ENCODE measurements around the gene SLC50A1.

DNA sequence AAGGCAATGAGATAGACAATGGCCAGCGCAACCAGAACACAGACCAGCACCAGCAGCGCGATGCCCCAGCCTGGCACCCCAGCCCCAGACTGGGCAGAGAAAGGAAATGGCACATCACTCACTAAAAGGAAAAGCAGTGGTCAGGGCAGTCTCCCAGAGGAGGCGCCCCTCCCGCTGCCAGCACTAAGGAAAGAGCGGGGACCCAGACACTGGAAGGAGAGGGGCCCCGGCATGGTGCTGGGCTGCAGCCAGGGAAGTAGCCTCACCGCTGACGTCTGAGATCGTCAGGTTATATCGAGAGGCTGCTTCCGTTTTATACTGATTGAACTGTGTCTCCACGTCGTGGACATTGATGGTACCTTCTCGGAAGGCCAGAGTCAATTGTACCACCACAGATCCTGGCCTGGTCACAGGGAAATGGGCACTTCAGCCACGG lies 51.8 kb downstream of the SLC50A1 start:
- TF ChIP-seq POLR2A (IDR thresholded peaks at IDR 0.05; ENCODE audit: low read length), result no peak
- TF ChIP-seq RCOR1 (IDR thresholded peaks at IDR 0.05; ENCODE audit: low read depth, low read length), result no peak
- TF ChIP-seq KDM1A (IDR thresholded peaks at IDR 0.05; ENCODE audit: low read depth), result no peak
- TF ChIP-seq, protein P1, sequence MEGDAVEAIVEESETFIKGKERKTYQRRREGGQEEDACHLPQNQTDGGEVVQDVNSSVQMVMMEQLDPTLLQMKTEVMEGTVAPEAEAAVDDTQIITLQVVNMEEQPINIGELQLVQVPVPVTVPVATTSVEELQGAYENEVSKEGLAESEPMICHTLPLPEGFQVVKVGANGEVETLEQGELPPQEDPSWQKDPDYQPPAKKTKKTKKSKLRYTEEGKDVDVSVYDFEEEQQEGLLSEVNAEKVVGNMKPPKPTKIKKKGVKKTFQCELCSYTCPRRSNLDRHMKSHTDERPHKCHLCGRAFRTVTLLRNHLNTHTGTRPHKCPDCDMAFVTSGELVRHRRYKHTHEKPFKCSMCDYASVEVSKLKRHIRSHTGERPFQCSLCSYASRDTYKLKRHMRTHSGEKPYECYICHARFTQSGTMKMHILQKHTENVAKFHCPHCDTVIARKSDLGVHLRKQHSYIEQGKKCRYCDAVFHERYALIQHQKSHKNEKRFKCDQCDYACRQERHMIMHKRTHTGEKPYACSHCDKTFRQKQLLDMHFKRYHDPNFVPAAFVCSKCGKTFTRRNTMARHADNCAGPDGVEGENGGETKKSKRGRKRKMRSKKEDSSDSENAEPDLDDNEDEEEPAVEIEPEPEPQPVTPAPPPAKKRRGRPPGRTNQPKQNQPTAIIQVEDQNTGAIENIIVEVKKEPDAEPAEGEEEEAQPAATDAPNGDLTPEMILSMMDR (IDR thresholded peaks at IDR 0.05), result no peak
- TF ChIP-seq, protein P2, sequence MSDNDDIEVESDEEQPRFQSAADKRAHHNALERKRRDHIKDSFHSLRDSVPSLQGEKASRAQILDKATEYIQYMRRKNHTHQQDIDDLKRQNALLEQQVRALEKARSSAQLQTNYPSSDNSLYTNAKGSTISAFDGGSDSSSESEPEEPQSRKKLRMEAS (IDR thresholded peaks at IDR 0.05), result no peak
- TF ChIP-seq, protein P3, sequence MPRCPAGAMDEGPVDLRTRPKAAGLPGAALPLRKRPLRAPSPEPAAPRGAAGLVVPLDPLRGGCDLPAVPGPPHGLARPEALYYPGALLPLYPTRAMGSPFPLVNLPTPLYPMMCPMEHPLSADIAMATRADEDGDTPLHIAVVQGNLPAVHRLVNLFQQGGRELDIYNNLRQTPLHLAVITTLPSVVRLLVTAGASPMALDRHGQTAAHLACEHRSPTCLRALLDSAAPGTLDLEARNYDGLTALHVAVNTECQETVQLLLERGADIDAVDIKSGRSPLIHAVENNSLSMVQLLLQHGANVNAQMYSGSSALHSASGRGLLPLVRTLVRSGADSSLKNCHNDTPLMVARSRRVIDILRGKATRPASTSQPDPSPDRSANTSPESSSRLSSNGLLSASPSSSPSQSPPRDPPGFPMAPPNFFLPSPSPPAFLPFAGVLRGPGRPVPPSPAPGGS (IDR thresholded peaks at IDR 0.05), result no peak
- no peak for TF ChIP-seq ELK1 (IDR thresholded peaks at IDR 0.05; ENCODE audit: low read depth, low read length)
- no peak for TF ChIP-seq SMC3 (IDR thresholded peaks at IDR 0.05)
- no peak for TF ChIP-seq RFX5 (IDR thresholded peaks at IDR 0.05)

Measured in A549 (cell line).